Activated naive CD8-positive, alpha-beta T cell (primary cell): ENCODE results near the gene INVS.
"Not testable (repeated sequence)": the region's sequence is repeated elsewhere in the genome, so short reads cannot be mapped to it uniquely, and the experiment has no call there.

Source experiments
- H3K27ac Mint-ChIP-seq: one replicate; pipeline ENCODE4 v1.8.0; 2021; ENCODE audit warnings: mixed read lengths
- H3K27me3 Mint-ChIP-seq: one replicate; pipeline ENCODE4 v1.8.0; 2021; ENCODE audit warnings: mixed read lengths
- H3K36me3 Mint-ChIP-seq: one replicate; pipeline ENCODE4 v1.8.0; 2021; ENCODE audit warnings: mixed read lengths
- H3K4me1 Mint-ChIP-seq: one replicate; pipeline ENCODE4 v1.8.0; 2021; ENCODE audit warnings: low read depth, mixed read lengths
- H3K4me3 Mint-ChIP-seq: one replicate; pipeline ENCODE4 v1.8.0; 2021; ENCODE audit warnings: mild to moderate bottlenecking, mixed read lengths
- H3K9me3 Mint-ChIP-seq: one replicate; pipeline ENCODE4 v1.8.0; 2021; ENCODE audit warnings: low read depth, mixed read lengths

INVS gene

DNA sequence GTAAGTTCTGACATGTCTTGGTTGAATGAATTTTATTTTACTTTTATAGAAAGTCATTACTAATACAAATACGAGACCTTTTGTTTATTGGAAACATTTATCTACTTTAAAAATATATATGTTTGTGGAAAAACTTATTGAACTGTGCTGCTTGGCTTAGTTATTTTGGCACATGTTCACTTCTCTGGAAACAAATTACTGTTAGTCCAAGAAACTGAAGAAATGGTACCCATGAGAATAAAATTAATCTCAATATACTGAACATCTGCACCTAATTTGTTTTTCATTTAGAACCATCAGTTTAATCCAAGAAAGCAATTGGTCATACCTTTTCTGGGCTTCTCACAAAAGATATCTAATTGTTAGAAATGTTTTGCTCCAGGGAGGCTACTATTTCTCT lies 32.2 kb downstream of the INVS start:
- H3K4me1 Mint-ChIP-seq: no peaks in the 10 kb centered on the region

DNA sequence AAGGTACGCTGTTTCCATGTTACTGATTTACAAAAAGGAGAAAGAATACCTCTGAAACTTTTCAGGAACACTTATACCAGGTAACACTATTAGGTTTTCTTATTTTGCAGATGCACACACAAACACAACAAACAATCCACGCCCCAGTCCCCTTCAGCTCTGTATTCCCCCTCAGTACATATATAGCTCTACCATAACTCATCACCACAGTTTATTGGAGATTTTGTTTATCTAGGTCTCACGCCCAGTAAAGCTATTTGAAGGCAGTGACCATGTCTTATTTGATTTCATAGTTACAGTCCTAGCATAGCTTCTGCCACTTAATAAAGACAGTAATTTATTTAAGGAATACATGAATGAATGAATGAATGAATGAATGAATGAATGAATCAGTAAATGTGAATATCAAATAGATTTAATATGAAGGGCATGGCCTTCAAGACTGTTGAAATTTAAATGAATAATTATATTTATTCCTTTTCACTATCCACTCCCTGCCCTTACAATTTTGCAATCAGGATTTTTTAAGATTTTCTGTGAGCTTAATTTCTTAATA lies 32.9 kb downstream of the INVS start:
- Mint-ChIP-seq H3K4me3 (no peak overlapping the region), H3K4me1 (no peaks in the 10 kb centered on the region), H3K9me3 (no peaks in the 10 kb centered on the region), H3K27ac (no peak overlapping the region), H3K27me3 (no peaks in the 10 kb centered on the region), H3K36me3 (peaks cover 30% of the 10 kb centered on the region)

More for the DNA sequence above, 32.2 kb downstream of the INVS start:
- Mint-ChIP-seq H3K4me3 (no peak overlapping the region), H3K9me3 (no peaks in the 10 kb centered on the region), H3K27ac (no peak overlapping the region), H3K27me3 (no peaks in the 10 kb centered on the region), H3K36me3 (peaks cover 28% of the 10 kb centered on the region)

DNA sequence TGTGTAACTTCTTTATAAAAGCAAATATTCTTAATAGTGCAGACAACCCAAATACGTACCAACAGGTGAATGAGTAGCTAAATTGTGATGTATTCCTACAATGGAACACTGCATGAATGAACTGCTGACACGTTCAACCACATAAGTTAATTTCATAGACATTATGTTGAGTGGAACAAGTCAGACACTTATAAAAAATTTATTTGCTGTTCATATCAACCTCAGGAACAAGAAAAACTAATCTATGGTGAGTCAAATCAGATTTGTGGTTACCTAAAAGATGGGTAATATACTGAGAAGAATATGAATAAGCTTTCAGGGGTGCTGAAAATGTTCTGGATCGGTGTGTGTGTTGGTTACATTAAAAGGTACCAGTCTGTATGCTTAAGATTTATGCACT lies 35.7 kb downstream of the INVS start:
- Mint-ChIP-seq H3K4me3 (no peak overlapping the region), H3K9me3 (no peaks in the 10 kb centered on the region), H3K27me3 (no peaks in the 10 kb centered on the region), H3K4me1 (no peaks in the 10 kb centered on the region), H3K36me3 (peaks cover 26% of the 10 kb centered on the region), H3K27ac (no peak overlapping the region)

DNA sequence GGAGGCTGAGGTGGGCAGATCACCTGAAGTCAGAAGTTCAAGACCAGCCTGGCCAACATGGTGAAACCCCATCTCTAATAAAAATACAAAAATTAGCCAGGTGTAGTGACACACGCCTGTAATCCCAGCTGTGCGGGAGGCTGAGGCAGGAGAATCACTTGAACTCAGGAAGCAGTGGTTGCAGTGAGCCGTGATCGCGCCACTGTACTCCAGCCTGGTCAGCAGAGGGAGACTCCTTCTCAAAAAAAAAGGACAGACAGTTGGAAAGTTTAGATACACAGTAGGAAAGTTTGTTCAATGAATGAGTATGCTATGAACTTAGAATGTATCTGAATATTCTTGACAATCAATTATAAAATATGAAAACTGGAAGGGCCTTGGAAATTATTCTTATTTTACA lies 37.8 kb downstream of the INVS start:
- not testable (repeated sequence) for H3K4me1 Mint-ChIP-seq, H3K27me3 Mint-ChIP-seq

DNA sequence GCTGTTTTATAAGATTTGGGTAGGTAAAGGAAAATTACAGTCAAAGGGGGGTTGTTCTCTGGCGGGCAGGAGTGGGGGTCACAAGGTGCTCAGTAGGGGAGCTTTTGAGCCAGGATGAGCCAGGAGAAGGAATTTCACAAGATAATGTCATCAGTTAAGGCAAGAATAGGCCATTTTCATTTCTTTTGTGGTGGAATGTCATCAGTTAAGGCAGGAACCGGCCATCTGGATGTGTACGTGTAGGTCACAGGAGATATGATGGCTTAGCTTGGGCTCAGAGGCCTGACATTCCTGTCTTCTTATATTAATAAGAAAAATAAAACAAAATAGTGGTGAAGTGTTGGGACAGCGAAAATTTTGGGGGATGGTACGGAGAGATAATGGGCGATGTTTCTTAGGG lies 41.3 kb downstream of the INVS start:
- not testable (repeated sequence) for H3K36me3 Mint-ChIP-seq, H3K4me1 Mint-ChIP-seq, H3K27me3 Mint-ChIP-seq, H3K27ac Mint-ChIP-seq, H3K4me3 Mint-ChIP-seq, H3K9me3 Mint-ChIP-seq

More for the DNA sequence above, 37.8 kb downstream of the INVS start:
- not testable (repeated sequence) for H3K9me3 Mint-ChIP-seq, H3K27ac Mint-ChIP-seq, H3K4me3 Mint-ChIP-seq
- H3K36me3 Mint-ChIP-seq: peaks cover 21% of the 10 kb centered on the region

DNA sequence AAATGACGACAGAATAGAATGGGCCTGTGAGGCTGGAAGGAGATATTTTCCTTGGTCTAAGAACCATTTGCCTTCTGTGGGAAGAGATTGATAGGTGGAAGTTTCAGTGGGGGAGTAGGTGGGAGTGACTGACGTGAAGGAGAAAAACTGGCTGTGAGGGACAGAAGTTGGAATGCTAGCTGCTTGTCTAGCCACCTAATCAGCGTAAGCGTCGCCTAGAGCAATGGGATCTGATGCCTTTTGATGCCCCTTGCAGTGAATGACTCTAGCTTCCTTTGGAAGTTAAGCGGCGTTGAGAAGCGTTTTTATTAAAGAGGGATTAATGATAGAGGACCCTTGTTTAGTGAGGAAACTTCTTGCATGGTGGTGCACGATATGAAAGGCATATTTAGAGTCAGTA lies 42.8 kb downstream of the INVS start:
- H3K27ac Mint-ChIP-seq: not testable (repeated sequence)

DNA sequence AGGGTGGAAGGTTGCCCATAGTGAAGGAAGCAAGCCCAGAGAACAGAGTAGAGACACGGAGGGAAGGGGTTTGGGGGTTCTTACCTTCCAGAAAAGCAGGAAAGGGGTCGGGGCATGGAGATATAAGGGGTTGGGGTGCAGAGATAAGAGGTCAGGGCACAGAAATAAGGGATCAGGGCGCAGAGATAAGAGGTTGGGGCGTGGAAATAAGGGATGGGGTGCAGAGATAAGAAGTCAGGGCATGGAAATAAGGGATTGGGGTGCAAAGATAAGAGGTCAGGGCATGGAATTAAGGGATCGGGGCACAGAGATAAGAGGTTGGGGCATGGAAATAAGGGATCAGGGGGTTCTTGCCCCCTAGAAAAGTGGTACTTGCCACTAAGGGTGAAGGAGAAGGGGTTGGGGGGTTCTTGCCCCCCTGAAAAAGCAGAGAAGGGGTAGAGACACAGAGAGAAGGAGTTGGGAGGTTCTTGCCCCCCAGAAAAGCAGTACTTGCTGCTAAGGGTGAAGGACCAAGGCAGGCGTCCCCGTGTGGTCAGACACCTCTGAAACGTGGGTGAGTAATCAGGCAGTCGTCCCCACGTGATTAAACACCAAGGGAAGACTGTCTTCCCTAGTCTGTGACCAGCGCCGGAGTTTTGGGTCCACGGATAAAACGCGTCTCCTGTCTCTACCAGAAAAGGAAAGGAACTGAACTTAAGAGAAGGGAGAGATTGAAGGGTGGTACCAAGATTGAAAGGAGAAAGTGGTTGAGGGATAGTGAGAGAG lies 46.3 kb downstream of the INVS start:
- not testable (repeated sequence) for H3K4me3 Mint-ChIP-seq, H3K36me3 Mint-ChIP-seq, H3K27me3 Mint-ChIP-seq, H3K27ac Mint-ChIP-seq, H3K9me3 Mint-ChIP-seq, H3K4me1 Mint-ChIP-seq

More for the DNA sequence above, 42.8 kb downstream of the INVS start:
- H3K9me3 Mint-ChIP-seq, H3K4me1 Mint-ChIP-seq, H3K4me3 Mint-ChIP-seq, H3K36me3 Mint-ChIP-seq, H3K27me3 Mint-ChIP-seq: not testable (repeated sequence)

DNA sequence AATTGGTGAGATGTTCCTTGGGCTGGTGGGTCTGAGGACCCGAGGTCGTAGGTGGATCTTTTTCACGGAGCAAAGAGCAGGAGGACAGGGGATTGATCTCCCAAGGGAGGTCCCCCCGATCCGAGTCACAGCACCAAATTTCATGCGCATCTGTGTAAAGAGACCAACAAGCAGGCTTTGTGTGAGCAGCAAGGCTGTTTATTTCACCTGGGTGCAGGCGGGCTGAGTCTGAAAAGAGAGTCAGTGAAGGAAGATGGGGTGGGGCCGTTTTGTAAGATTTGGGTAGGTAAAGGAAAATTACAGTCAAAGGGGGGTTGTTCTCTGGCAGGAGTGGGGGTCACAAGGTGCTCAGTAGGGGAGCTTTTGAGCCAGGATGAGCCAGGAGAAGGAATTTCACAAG lies 46.9 kb downstream of the INVS start:
- not testable (repeated sequence) for H3K4me3 Mint-ChIP-seq, H3K9me3 Mint-ChIP-seq, H3K36me3 Mint-ChIP-seq, H3K4me1 Mint-ChIP-seq, H3K27ac Mint-ChIP-seq, H3K27me3 Mint-ChIP-seq

DNA sequence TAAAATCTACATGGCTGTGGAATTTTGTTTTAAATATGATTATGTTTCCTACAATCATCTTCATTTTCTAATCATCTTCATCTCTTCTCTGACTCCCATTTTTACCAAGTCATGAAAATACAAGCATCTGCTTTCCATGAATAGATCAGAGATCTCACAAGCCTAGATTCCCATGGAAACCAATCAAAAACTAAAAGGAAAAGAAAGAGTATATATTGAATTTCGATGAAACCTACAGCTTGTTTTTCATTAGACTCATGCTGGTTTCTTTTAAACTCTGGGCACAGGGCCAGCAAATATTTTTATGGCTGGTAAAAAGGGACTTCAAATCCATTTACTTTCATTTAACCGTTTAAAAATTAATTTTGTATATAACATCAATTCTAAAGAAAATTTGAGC lies 51.2 kb downstream of the INVS start:
- Mint-ChIP-seq H3K4me3 (no peak overlapping the region), H3K4me1 (no peaks in the 10 kb centered on the region), H3K27me3 (no peaks in the 10 kb centered on the region)

DNA sequence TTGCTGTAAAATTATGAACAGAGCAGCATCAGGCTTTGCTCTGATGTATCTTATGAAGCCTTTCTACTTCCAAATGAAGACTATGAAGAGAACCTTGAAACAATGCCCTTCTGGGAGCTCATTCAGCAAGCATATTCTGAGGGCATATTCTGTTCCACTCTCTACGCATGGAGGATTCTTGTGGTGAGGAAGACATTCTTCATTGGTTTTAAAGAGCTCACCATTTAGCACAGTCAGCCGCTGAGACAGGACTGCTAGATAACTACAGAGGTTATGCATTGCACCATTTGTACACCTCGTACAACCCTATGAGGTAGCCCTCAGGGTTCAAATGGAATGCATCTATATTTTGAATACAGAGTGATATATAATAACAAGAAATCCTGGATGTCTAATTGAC lies 61.0 kb downstream of the INVS start:
- Mint-ChIP-seq H3K4me1 (no peaks in the 10 kb centered on the region), H3K4me3 (no peak overlapping the region), H3K27me3 (no peaks in the 10 kb centered on the region), H3K9me3 (no peaks in the 10 kb centered on the region), H3K27ac (no peak overlapping the region), H3K36me3 (peaks cover 29% of the 10 kb centered on the region)

More for the DNA sequence above, 51.2 kb downstream of the INVS start:
- Mint-ChIP-seq H3K27ac (no peak overlapping the region), H3K36me3 (peaks cover 12% of the 10 kb centered on the region), H3K9me3 (no peaks in the 10 kb centered on the region)

DNA sequence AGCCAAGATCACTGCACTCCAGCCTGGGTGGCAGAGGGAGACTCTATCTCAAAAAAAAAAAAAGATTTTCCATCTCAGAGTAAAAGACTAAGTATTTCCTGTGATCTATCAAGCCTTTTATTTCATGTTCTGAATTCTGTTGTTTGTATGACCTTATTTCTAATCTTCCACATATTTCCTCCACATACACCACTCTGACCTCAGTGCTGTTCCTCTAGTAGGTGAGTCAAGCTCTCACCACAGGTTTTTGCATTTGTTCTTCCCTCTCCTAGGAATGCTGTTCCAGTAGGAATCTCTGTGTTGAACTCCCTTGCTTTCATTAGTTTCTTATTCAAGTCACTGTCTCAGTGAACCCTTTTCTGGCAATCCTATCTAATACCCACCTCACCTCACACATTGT lies 68.1 kb downstream of the INVS start:
- Mint-ChIP-seq H3K9me3 (peaks cover 12% of the 10 kb centered on the region), H3K36me3 (peaks cover 36% of the 10 kb centered on the region), H3K27me3 (no peaks in the 10 kb centered on the region), H3K27ac (no peak overlapping the region), H3K4me1 (peaks cover 2% of the 10 kb centered on the region), H3K4me3 (no peak overlapping the region)

DNA sequence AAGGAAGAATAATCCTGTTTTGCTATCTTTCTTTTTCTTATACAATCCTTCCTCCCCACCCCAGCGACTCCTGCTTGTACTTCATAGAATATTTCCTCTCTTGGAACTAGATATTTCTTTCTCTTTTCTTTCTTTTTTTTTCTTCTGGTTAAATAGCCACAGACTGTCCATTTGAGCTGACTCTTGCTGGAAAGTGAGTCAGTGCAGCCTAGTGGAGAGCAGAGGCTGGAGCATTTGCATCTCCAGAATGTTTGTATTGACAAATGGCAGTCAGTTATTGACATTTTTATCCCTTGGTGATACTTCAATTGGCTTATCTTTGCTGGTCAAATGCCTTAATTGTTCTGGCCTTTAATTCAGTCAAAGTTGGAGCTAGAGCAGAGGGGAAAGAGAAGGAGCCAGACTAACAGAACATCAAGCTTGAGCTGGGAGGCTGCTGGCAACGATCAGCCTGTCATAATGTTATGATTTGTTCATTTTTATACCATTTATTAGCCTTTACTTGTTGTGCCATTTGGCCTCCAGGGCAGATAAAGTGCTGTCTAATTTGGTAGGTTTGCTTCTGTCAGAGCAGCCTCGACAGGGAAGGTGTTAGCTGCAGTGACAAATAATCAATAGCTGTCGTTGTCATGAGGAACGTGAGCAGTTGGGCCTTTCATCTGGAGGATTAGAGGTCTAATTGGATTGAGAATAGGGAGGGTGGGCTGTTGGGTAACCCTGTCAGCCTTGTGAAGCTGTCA lies 69.0 kb downstream of the INVS start:
- peaks cover 16% of the 10 kb centered on the region for H3K9me3 Mint-ChIP-seq
- H3K27ac Mint-ChIP-seq: no peak overlapping the region
- no peak overlapping the region for H3K4me3 Mint-ChIP-seq
- peaks cover 2% of the 10 kb centered on the region for H3K4me1 Mint-ChIP-seq
- peaks cover 45% of the 10 kb centered on the region for H3K36me3 Mint-ChIP-seq
- H3K27me3 Mint-ChIP-seq: no peaks in the 10 kb centered on the region

DNA sequence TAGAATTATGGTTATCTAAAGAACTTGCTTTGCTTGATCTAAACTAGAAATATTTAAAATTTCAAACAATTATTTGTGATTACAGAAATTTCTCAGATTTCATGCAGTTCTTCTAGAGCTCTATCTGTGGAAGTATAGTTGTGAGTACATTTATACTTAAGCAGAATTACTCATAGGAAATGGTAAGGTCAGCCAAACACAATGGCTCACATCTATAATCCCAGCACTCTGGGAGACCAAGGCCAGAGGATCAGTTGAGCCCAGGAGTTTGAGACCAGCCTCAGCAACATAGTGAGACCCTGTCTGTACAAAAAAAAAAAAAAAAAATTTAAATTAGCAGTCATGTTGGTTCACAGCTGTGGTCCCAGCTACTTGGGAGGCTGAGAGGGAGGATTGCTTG lies 71.0 kb downstream of the INVS start:
- Mint-ChIP-seq H3K36me3 (peaks cover 54% of the 10 kb centered on the region), H3K27ac (no peak overlapping the region), H3K4me3 (no peak overlapping the region), H3K9me3 (peaks cover 16% of the 10 kb centered on the region), H3K27me3 (no peaks in the 10 kb centered on the region), H3K4me1 (peaks cover 2% of the 10 kb centered on the region)

DNA sequence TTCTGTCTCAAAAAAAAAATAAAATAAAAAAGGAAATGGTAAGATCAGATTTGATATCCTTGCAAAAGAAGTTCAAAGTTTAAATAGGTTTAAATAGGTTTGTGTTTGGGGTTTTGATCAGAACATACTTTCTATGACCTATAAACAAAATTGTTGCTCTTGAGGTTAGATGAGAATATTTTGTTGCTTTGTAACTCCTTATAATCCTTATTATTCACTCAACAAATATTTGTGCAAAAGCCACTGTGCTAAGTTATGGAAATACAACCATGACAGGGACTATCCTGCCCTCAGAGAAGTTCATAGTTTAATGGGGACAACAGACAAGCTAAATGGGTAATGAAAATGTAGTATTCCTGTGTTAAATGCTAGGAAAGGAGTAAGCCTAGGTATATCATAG lies 71.5 kb downstream of the INVS start:
- H3K36me3 Mint-ChIP-seq: peaks cover 53% of the 10 kb centered on the region
- no peaks in the 10 kb centered on the region for H3K27me3 Mint-ChIP-seq
- H3K9me3 Mint-ChIP-seq: peaks cover 16% of the 10 kb centered on the region
- no peak overlapping the region for H3K4me3 Mint-ChIP-seq
- H3K27ac Mint-ChIP-seq: no peak overlapping the region
- H3K4me1 Mint-ChIP-seq: peaks cover 2% of the 10 kb centered on the region

DNA sequence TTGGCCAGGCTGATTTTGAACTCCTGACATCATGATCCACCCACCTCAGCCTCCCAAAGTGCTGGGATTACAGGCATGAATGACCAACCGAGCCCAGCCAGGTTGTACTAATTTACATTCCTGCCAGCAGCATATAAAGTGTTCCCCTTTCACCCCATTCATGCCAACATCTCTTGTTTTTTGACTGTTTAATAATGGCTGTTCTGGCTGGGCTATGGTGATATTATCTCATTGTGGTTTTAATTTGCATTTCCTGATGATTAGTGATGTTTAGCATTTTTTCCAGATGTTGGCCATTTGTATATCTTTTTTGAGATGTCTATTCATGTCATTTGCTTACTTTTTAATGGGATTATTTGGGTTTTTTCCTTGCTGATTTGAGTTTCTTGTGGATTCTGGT lies 87.3 kb downstream of the INVS start:
- Mint-ChIP-seq H3K27ac (no peak overlapping the region), H3K9me3 (peaks cover 45% of the 10 kb centered on the region), H3K4me3 (no peak overlapping the region), H3K36me3 (peaks cover 42% of the 10 kb centered on the region), H3K4me1 (no peaks in the 10 kb centered on the region), H3K27me3 (no peaks in the 10 kb centered on the region)
